Kidney epithelial cell (primary cell): ENCODE measurements around the gene COX7B2. TPM values are rescaled to one million over a fixed set of nuclear protein-coding genes. Genes with fewer than 3 reads are reported as not detected.

Experiments
- DNase-seq: peaks from one replicate; pipeline ENCODE4 v3.0.0-alpha.2; 2010; ENCODE audit warnings: low read depth
- H3K27me3 ChIP-seq: 2 replicates; pipeline ENCODE4 v1.6.0; 2011; ENCODE audit warnings: low read length; ENCODE audit not compliant: control insufficient read depth, insufficient read depth
- H3K36me3 ChIP-seq: 2 replicates; pipeline ENCODE4 v1.5.1; 2011; ENCODE audit warnings: low read length; ENCODE audit not compliant: control insufficient read depth, insufficient read depth
- H3K4me3 ChIP-seq: 2 replicates; pipeline ENCODE4 v1.5.1; 2011; ENCODE audit warnings: low read depth, mild to moderate bottlenecking, control low read depth, low read length
- CTCF ChIP-seq: IDR thresholded peaks from 2 replicates; pipeline ENCODE4 v1.5.1; 2011; ENCODE audit warnings: mild to moderate bottlenecking, moderate library complexity, low read length, control low read depth, inconsistent platforms; ENCODE audit not compliant: insufficient read depth, poor library complexity, severe bottlenecking
- total RNA-seq: library from RNA; depleted of rRNA; stranded (reverse); fragments of >200 nt; gene quantifications from 2 replicates; pipeline ENCODE4 v1.2.3, GENCODE V29; 2015

Gene COX7B2
- total RNA-seq, 1 donor from 2014 or later, result not detected

- Histone ChIP-seq H3K27me3 (no peaks in the 10 kb centered on the region), H3K36me3 (no peaks in the 10 kb centered on the region), H3K4me3 (no peak overlapping the region)
- TF ChIP-seq CTCF, result no peak
- no peak for DNase-seq
Measured at GRCh38 chr4:46830971-46831454, 78.0 kb downstream of the COX7B2 start.

- H3K4me3 ChIP-seq, result no peak overlapping the region
- no peaks in the 10 kb centered on the region for H3K27me3 ChIP-seq
- H3K36me3 ChIP-seq, result no peaks in the 10 kb centered on the region
- no peak for TF ChIP-seq CTCF
- DNase-seq, result no peak
Measured at GRCh38 chr4:46820154-46820553, 88.9 kb downstream of the COX7B2 start.

GRCh38 chr4:46819095-46819494, 90.0 kb downstream of the COX7B2 start:
- no peak for DNase-seq
- H3K36me3 ChIP-seq, result no peaks in the 10 kb centered on the region
- no peaks in the 10 kb centered on the region for H3K27me3 ChIP-seq
- H3K4me3 ChIP-seq, result no peak overlapping the region
- TF ChIP-seq CTCF, result no peak

- TF ChIP-seq CTCF, result no peak
- DNase-seq, result no peak
- Histone ChIP-seq H3K36me3 (no peaks in the 10 kb centered on the region), H3K27me3 (no peaks in the 10 kb centered on the region), H3K4me3 (no peak overlapping the region)
Measured at GRCh38 chr4:46818604-46819003, 90.4 kb downstream of the COX7B2 start.

GRCh38 chr4:46817806-46818205, 91.2 kb downstream of the COX7B2 start:
- no peak for DNase-seq
- Histone ChIP-seq H3K4me3 (no peak overlapping the region), H3K27me3 (no peaks in the 10 kb centered on the region), H3K36me3 (no peaks in the 10 kb centered on the region)
- no peak for TF ChIP-seq CTCF

GRCh38 chr4:46804781-46805413, 104.1 kb downstream of the COX7B2 start:
- Histone ChIP-seq H3K4me3 (no peak overlapping the region), H3K36me3 (no peaks in the 10 kb centered on the region), H3K27me3 (no peaks in the 10 kb centered on the region)
- DNase-seq, result no peak
- no peak for TF ChIP-seq CTCF
